IMR-90 (cell line): ENCODE measurements around the gene RASSF3. TPM values are rescaled to one million over a fixed set of nuclear protein-coding genes. Genes with fewer than 3 reads are reported as not detected.
"Not testable (repeated sequence)": the region's sequence is repeated elsewhere in the genome, so short reads cannot be mapped to it uniquely, and the experiment has no call there.

ENCODE experiments used
- ATAC-seq: fragments of 200-7000 bp; cut with Tn5 transposase; 2 replicates; pipeline ENCODE4 v1.9.1; 2020; ENCODE audit warnings: low read depth, mild to moderate bottlenecking, moderate library complexity
- BruUV-seq: library from RNA; stranded (reverse); fragments of 400-500 nt; replicated peaks from 2 replicates; lab custom pipeline; 2021; lab: Mats Ljungman, UMichigan
- CTCF ChIA-PET: fragments of 300-600 bp; formaldehyde crosslinking; extraction: SDS; loops from one replicate; lab custom pipeline; 2021; ENCODE audit warnings: antibody characterized with exemption; lab: Yijun Ruan, JAX
- POLR2A ChIA-PET: fragments of 300-600 bp; sonication (Branson Sonifier 250); formaldehyde crosslinking; loops from one replicate; lab custom pipeline; 2022; ENCODE audit warnings: antibody characterized with exemption; ENCODE audit not compliant: unreplicated experiment; lab: Charles Lee
- DNase-seq: peaks from one replicate; pipeline ENCODE4 v3.0.0; 2013
- H2AFZ ChIP-seq: replicated peaks from 2 replicates; pipeline ENCODE3; 2013; ENCODE audit warnings: low read length, mild to moderate bottlenecking; ENCODE audit not compliant: poor library complexity
- H2AK5ac ChIP-seq: 2 replicates; pipeline ENCODE4 v1.6.1; 2013; ENCODE audit warnings: low read depth, low read length, inconsistent platforms
- H2AK9ac ChIP-seq: replicated peaks from 2 replicates; pipeline ENCODE3; 2013; ENCODE audit warnings: mild to moderate bottlenecking, low read depth, low read length, moderate library complexity; ENCODE audit not compliant: poor library complexity
- H2BK120ac ChIP-seq: 2 replicates; pipeline ENCODE4 v1.6.1; 2013; ENCODE audit warnings: low read depth, low read length, inconsistent platforms
- H2BK15ac ChIP-seq: 3 replicates; pipeline ENCODE4 v1.6.1; 2013; ENCODE audit warnings: low read depth, low read length, inconsistent platforms
- H2BK20ac ChIP-seq: 2 replicates; pipeline ENCODE4 v1.6.1; 2013; ENCODE audit warnings: low read depth, mild to moderate bottlenecking, inconsistent platforms, low read length, moderate library complexity
- H2BK5ac ChIP-seq: 2 replicates; pipeline ENCODE4 v1.6.1; 2013; ENCODE audit warnings: mild to moderate bottlenecking, low read depth, low read length, inconsistent platforms; ENCODE audit not compliant: poor library complexity, severe bottlenecking
- H3K14ac ChIP-seq: replicated peaks from 2 replicates; pipeline ENCODE4 v1.6.1; 2013; ENCODE audit warnings: low read depth, low read length, inconsistent platforms
- H3K18ac ChIP-seq: 2 replicates; pipeline ENCODE4 v1.6.1; 2013; ENCODE audit warnings: low read depth, low read length, control low read depth
- H3K23ac ChIP-seq: 2 replicates; pipeline ENCODE4 v1.6.1; 2013; ENCODE audit warnings: low read depth, low read length, inconsistent platforms
- H3K27ac ChIP-seq: 2 replicates; pipeline ENCODE4 v1.5.1; 2013; ENCODE audit warnings: mild to moderate bottlenecking, control low read depth, low read length; ENCODE audit not compliant: insufficient read depth
- H3K27me3 ChIP-seq: 2 replicates; pipeline ENCODE4 v1.6.1; 2013; ENCODE audit warnings: low read length; ENCODE audit not compliant: control insufficient read depth, insufficient read depth
- H3K36me3 ChIP-seq: 2 replicates; pipeline ENCODE4 v1.6.1; 2013; ENCODE audit warnings: low read length, mixed read lengths; ENCODE audit not compliant: control insufficient read depth, insufficient read depth
- H3K4ac ChIP-seq: 2 replicates; pipeline ENCODE4 v1.6.1; 2013; ENCODE audit warnings: low read depth, low read length, inconsistent platforms
- H3K4me1 ChIP-seq: 2 replicates; pipeline ENCODE4 v1.6.1; 2013; ENCODE audit warnings: low read length, mixed read lengths; ENCODE audit not compliant: control insufficient read depth, insufficient read depth
- H3K4me2 ChIP-seq: 2 replicates; pipeline ENCODE4 v1.6.1; 2013; ENCODE audit warnings: low read depth, mild to moderate bottlenecking, control low read depth, low read length, moderate library complexity
- H3K4me3 ChIP-seq: 2 replicates; pipeline ENCODE4 v1.5.1; 2013; ENCODE audit warnings: low read depth, mild to moderate bottlenecking, control low read depth, low read length, moderate library complexity; ENCODE audit not compliant: insufficient read depth
- H3K56ac ChIP-seq: 2 replicates; pipeline ENCODE4 v1.6.1; 2013; ENCODE audit warnings: low read length, inconsistent platforms; ENCODE audit not compliant: insufficient read depth; ENCODE audit errors: extremely low read depth
- H3K79me1 ChIP-seq, 2 experiments: 2 replicates each; pipeline ENCODE4 v1.6.1; 2013; ENCODE audit warnings: low read length in 2 of 2, inconsistent platforms in 1 of 2, low read depth in 1 of 2
- H3K9ac ChIP-seq: 2 replicates; pipeline ENCODE4 v1.6.1; 2013; ENCODE audit warnings: low read depth, low read length, control low read depth
- H3K9me1 ChIP-seq: 2 replicates; pipeline ENCODE4 v1.6.1; 2013; ENCODE audit warnings: low read length, inconsistent platforms; ENCODE audit not compliant: insufficient read depth
- H3K9me3 ChIP-seq: 2 replicates; pipeline ENCODE4 v1.6.1; 2013; ENCODE audit warnings: low read length; ENCODE audit not compliant: control insufficient read depth, insufficient read depth
- H4K20me1 ChIP-seq: 2 replicates; pipeline ENCODE4 v1.6.1; 2013; ENCODE audit warnings: low read length, inconsistent platforms; ENCODE audit not compliant: insufficient read depth
- H4K5ac ChIP-seq: 2 replicates; pipeline ENCODE4 v1.6.1; 2013; ENCODE audit warnings: mild to moderate bottlenecking, low read depth, low read length, control low read depth
- H4K8ac ChIP-seq, 2 experiments: 2 replicates each; pipeline ENCODE4 v1.6.1; 2013; ENCODE audit warnings: low read depth in 2 of 2, low read length in 2 of 2, control low read depth in 1 of 2, inconsistent platforms in 1 of 2
- H4K91ac ChIP-seq: 2 replicates; pipeline ENCODE4 v1.6.1; 2013; ENCODE audit warnings: low read depth, low read length, inconsistent platforms; ENCODE audit not compliant: insufficient read depth
- WGBS, 2 experiments: methylation state at CpG; one replicate each; pipeline versions ENCODE4 v1.1.5 to v1.1.7; 2013; ENCODE audit warnings: missing lambda C conversion rate in 2 of 2; ENCODE audit not compliant: insufficient read length in 1 of 2; ENCODE audit errors: extremely low coverage in 2 of 2; 5-methylcytosine and 5-hydroxymethylcytosine counted together
- dilution Hi-C: fragments of 300-500 bp; cut with HindIII; formaldehyde crosslinking; loops from one replicate; pipeline ENCODE4 v1.14.3; 2018; ENCODE audit warnings: low sequenced_read_pairs; ENCODE audit not compliant: unreplicated experiment
- in situ Hi-C: fragments of 300-500 bp; cut with MboI; formaldehyde crosslinking; loops from 3 replicates; pipeline ENCODE4 v1.14.3; 2019; ENCODE audit warnings: low sequenced_read_pairs, inconsistent platforms, mixed read lengths
- intact Hi-C: fragments of 100-400 bp; cut with micrococcal nuclease; formaldehyde crosslinking; loops from 2 replicates; pipeline ENCODE4 v1.10.0; 2022
- polyA plus RNA-seq, 3 experiments: library from polyadenylated mRNA; depleted of rRNA; stranded (reverse); fragments of >200 nt; gene quantifications; 2 replicates each; pipeline ENCODE4 v1.2.3, GENCODE V29; 2012; ENCODE audit warnings: low replicate concordance in 1 of 3
- total RNA-seq: library from RNA; depleted of rRNA; stranded (reverse); fragments of >200 nt; gene quantifications from 2 replicates; pipeline ENCODE4 v1.2.3, GENCODE V29; 2012

Gene RASSF3
- total and polyA plus RNA-seq, 2 of the 4 experiments (the other 2 are of a cell fraction): 18.7 to 39.3 TPM

DNA sequence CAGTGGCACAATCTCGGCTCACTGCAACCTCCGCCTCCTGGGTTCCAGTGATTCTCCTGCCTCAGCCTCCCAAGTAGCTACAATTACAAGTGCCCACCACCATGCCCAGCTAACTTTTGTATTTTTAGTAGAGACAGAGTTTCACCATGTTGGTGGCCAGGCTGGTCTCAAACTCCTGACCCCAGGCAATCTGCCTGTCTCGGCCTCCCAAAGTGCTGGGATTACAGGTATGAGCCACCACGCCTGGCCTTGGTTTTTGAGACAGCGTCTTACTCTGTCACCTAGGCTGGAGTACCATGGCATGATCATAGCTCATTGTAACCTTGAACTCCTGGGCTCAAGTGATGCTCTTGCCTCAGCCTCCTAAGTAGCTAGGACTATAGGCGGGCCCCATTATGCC is 79.9 kb downstream of the RASSF3 start:
- H2AK9ac ChIP-seq, H2AFZ ChIP-seq, H2BK120ac ChIP-seq, H4K20me1 ChIP-seq, ATAC-seq, H3K23ac ChIP-seq, dilution Hi-C loops, H4K8ac ChIP-seq, POLR2A ChIA-PET, H3K4me1 ChIP-seq, H3K9ac ChIP-seq, H2BK5ac ChIP-seq, H3K9me1 ChIP-seq, H3K56ac ChIP-seq, H3K27ac ChIP-seq, H3K4me2 ChIP-seq, H3K9me3 ChIP-seq, H3K27me3 ChIP-seq, H2BK20ac ChIP-seq, H2BK15ac ChIP-seq, H4K5ac ChIP-seq, H2AK5ac ChIP-seq, H4K91ac ChIP-seq, BruUV-seq, H3K4me3 ChIP-seq, H3K18ac ChIP-seq, H3K4ac ChIP-seq, intact Hi-C loops, DNase-seq, H3K14ac ChIP-seq, in situ Hi-C loops: not testable (repeated sequence)
- Histone ChIP-seq H3K79me1 (peaks cover 12 to 56% of the 10 kb centered on the region in 2 experiments), H3K36me3 (peaks cover 26% of the 10 kb centered on the region)
- CTCF ChIA-PET: interaction anchor here (2.7 kb wide), 1 partner anchor 7 kb away, joined by 7 read pairs; no protein-coding TSS in a partner anchor
- 100% methylated on average over 1 of the region's 6 CpGs; no CpG with 5 or more reads in 1 of the 2 experiments for WGBS, 2 experiments
